ENCODE measurements around the gene IDH3A. TPM values are rescaled to one million over a fixed set of nuclear protein-coding genes. Genes with fewer than 3 reads are reported as not detected.

The IDH3A gene
- total RNA-seq, 2 donors from 2014 or later, result 32.1 to 115 TPM

- DNase-seq (ENCODE audit: low spot score), result peak; percentile 95
- no peak overlapping the region for H3K4me3 ChIP-seq
- no peaks in the 10 kb centered on the region for H3K27me3 ChIP-seq (replicated peaks; ENCODE audit: insufficient read depth)
- peak overlapping the region in 1 of 2 donors; percentile 38 for H3K27ac ChIP-seq
- TF ChIP-seq CTCF (IDR thresholded peaks at IDR 0.05), result no peak
- peak; percentile 94 for TF ChIP-seq POLR2AphosphoS5 (IDR thresholded peaks at IDR 0.05)
- no peak for TF ChIP-seq POLR2A (IDR thresholded peaks at IDR 0.05)
- no peaks in the 10 kb centered on the region for H3K36me3 ChIP-seq
- H3K4me1 ChIP-seq (replicated peaks), result peaks cover 18% of the 10 kb centered on the region
- intact Hi-C loops (cut with DNase I), result no loop called here
- H3K9me3 ChIP-seq, result no peaks in the 10 kb centered on the region
- 67% methylated on average over 7 of the region's 7 CpGs for WGBS
Observed at GRCh38 chr15:78216276-78217104, 67.3 kb downstream of the IDH3A start.

DNA sequence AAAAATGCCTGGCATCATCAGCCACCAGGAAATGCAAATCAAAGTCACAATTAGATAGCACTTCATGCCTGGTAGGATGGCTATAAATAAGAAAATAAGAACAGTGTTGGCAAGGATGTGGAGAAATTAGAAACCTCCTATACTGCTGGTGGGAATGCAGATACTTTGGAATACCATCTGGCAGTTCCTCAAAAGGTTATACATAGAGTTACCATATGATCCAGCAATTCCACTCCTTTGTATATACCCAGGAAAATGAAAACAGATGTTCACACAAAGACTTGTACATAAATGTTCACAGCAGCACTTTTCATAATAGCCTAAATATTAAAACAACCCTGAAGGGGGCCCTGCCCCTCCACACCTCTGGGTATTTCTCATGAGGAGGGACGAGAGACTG lies 71.6 kb downstream of the IDH3A start:
- WGBS, result 54% methylated on average over 1 of the region's 1 CpG
- H3K27ac ChIP-seq, result peak overlapping the region; percentile 69 to 78

More for the DNA sequence above, 71.6 kb downstream of the IDH3A start:
- Histone ChIP-seq H3K27me3 (replicated peaks; ENCODE audit: insufficient read depth) (no peaks in the 10 kb centered on the region), H3K9me3 (no peaks in the 10 kb centered on the region), H3K4me3 (no peak overlapping the region), H3K4me1 (replicated peaks) (peaks cover 14% of the 10 kb centered on the region), H3K36me3 (no peaks in the 10 kb centered on the region)
- intact Hi-C loops (cut with DNase I), result no loop called here
- no peak for DNase-seq (ENCODE audit: low spot score)
- no peak for TF ChIP-seq POLR2AphosphoS5 (IDR thresholded peaks at IDR 0.05)
- TF ChIP-seq POLR2A (IDR thresholded peaks at IDR 0.05), result no peak

Other genes with a start within 250 kb of the IDH3A start
- gene TBC1D2B, start 71.7 kb upstream of the IDH3A start, total RNA-seq, result 10 to 100 TPM; 21.5 to 49.5 TPM
- under 1 TPM in 1 of 2 donors, not detected in 1; 0.28 TPM for gene SH2D7, start 56.8 kb upstream of the IDH3A start, total RNA-seq
- gene CIB2, start 17.9 kb upstream of the IDH3A start, total RNA-seq, result 10 to 100 TPM; 16.7 to 23.0 TPM
- 1 to 10 TPM in 1 of 2 donors, not detected in 1; 7.4 TPM for gene ACSBG1, start 85.2 kb downstream of the IDH3A start, total RNA-seq
- gene DNAJA4, start 115.2 kb downstream of the IDH3A start, total RNA-seq, result 10 to 100 TPM; 32.1 to 43.7 TPM
- gene SKIC8, start 150.2 kb downstream of the IDH3A start, total RNA-seq, result 100 to 1,000 TPM in 1 of 2 donors, 10 to 100 TPM in 1; 58.1 to 109 TPM
- gene CRABP1, start 191.0 kb downstream of the IDH3A start, total RNA-seq, result not detected